Effector CD8-positive, alpha-beta T cell (primary cell): ENCODE data around the gene HFM1.

Experiments
- DNase-seq: peaks from one replicate; lab custom pipeline; 2025; lab: John Stamatoyannopoulos, UW

Gene HFM1

DNA sequence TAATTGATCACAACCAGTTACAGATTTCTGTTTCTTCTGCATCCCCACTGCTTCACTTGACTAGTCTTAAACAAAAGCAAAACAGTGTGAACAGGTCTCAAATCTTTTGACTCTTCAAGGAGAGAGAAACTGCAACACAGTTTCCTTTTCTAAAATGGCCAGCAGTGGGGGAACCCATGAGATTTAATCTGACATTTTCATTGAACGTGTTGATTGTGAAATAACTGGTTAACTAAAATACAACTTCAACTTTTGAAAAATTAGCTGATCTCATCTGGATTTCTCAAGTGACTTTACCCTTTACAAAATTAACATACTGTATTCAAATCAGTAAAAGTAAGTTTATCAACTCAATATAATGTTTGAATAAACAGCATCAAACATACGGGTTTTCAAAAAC, 143.0 kb downstream of the HFM1 start:
- DNase-seq = no peak

DNA sequence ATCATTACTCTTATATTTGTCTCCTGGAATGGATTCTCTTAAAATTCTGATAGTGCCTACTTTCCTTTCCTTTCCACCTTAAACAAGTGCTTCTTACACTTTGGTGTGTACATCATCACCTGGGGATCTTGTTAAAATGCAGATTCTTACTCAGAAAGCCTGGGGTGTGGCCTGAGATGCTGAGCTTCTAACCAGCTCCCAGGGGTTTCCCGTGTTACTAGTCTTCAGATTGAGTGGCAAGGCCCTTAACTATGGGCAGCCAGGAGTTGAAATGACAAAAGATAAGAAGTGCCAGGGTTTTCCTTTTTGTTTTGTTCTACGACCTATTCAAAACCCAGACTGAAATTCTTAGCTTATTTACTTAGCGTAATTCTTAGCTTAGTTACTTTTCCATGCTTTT, 159.2 kb downstream of the HFM1 start:
- DNase-seq = no peak

DNA sequence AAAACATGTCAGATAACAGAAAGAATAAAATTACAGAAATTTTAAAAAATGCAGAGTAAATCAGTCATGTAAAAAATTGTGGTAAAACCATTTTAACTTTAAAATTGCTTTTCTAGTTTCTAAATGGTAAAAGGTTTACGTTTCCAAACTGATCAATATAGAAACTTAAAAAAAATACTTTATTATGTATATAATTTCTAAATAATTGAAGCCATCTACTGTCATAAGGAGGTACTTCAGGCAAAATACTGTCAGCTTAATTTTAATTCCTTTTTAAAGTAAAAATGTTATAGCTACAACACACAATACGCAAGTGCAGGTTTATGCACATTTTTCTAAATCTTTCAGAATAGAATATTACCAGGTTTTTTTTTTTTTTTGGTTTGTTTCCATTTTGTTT, 159.9 kb downstream of the HFM1 start:
- DNase-seq = no peak

DNA sequence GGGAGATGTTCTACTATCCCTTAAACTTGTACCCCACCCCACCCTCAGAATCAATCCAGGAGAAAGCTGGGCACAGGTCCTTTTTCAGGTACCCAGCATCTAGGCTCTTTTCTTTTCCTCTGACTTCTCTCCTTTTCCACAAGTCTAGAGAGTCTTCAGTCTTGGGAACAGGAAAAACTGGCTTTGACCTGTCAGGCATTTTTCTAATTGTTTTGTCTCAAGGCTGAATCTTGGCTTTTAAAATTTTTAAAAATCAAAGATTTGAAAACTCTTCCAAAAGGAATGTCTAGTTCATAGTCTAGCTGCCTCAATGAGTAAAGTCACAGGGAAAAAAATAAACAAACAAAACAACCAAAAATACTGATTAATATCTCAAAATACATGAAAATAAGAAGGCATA, 161.5 kb downstream of the HFM1 start:
- no peak for DNase-seq

DNA sequence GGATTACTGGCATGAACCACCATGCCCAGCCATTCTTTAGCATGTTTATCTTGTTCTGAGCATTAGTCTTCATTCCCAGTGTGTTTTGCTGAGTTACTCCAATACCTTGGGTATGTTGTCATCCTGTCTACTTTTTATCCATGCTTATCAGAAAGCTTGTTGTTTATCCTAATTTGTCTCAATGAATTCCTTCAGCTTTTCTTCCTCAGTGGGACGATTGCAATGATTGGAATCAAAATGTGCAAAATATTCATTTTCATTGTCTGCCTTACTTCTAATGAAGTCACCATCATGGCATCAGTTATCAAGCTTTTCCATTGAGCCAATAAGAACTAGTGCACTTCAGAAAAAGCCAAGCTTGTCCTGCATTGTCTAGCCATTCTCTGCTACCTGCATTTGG, 170.5 kb downstream of the HFM1 start:
- DNase-seq = no peak

DNA sequence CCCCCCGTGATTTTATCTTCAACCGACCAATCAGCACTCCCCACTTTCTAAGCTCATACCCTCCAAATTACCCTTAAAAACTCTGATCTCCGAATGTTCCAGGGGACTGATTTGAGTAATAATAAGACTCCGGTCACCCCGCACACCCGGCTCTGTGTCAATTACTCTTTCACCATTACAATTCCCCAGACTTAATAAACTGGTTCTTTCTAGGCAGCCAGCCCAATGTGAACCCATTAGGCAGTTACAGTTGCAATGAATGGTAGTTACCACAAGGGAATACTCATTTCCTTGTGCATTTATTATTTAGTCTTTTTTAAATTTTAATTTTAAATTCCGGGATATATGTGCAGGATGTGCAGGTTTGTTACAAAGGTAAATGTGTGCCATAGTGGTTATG, 177.9 kb downstream of the HFM1 start:
- DNase-seq = no peak

DNA sequence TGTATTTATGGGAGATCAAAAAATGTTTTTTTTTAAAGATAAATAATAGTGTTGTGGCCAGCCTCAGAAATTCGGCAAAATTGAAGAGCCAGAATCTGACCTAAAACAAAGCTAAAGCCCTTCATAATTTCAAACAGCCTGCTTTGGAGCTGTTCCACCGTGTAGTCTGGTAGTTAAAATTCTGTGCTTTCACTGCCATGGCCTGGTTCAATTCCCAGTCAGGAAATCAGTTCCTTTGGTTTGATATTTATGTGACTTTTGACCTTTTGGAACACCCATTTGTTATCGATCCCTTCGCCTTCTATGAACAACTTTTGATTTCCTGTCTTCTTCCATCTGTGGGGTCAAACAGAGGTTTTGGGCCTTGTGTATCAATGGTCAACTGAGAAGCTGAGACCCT, 179.8 kb downstream of the HFM1 start:
- no peak for DNase-seq

DNA sequence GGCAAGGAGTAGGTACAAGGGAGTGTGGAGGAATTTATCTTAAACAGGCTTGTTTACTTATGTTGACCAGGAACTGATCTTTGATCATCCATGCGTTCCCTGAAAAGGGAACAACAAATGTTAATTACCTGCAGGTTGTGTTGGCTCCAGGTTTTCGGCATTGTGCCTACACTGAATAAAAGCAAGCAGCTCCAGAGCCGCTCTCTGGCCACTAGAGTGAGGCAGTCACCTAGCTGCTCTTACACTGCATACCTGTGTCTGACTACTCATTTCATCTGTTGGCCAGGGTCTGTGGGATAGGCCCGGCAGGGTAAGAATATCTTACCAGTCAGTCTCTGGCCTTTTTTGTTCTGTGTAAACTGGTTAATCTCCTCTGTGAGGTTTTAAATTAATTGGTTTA, 183.6 kb downstream of the HFM1 start:
- DNase-seq = no peak

DNA sequence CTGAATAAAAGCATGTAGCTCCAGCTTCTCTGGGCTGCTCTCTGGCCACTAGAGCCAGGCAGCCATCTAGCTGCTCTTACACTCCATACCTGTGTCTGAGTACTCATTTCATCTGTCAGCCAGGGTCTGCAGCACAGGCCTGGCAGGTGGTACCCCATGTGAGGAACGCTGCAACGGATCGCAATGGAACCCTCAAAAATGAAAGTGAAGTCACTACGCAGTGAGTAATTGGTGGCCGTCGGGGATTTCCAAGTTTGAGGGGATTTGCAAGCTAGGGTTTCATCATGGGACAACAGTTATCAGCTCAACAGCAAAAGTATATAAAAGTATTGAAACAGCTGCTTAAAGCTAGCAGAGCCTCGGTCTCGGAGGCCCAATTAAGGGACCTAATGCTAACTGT, 186.7 kb downstream of the HFM1 start:
- DNase-seq = no peak
